NT2/D1 (cell line): ENCODE measurements around the gene SELENOM.
"Not testable (repeated sequence)": the region's sequence is repeated elsewhere in the genome, so short reads cannot be mapped to it uniquely, and the experiment has no call there.

Source experiments
- SUZ12 ChIP-seq: IDR thresholded peaks from 2 replicates; pipeline ENCODE4 v1.6.1; 2011; ENCODE audit not compliant: insufficient read length, insufficient read depth; ENCODE audit errors: extremely low read depth
- YY1 ChIP-seq: IDR thresholded peaks from 2 replicates; pipeline ENCODE4 v1.6.1; 2011; ENCODE audit not compliant: insufficient read length, insufficient read depth

DNA sequence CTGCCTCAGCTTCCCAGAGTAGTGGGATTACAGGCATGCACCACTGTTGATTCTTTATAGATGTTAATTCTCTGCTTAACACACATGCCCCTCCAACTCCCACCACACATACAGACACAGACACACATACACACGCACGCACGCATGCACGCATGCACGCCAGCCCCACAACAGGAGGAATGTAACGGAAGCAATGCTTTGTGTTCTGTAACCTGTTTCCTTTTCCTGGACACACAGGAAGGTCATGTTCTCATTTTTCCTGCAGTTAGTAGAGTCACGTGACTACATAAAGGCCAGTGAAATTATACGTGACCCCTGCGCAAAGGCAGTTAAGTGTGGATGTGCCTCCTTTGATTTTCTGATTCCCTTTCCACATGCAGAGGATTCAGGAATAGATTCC is 34.2 kb downstream of the SELENOM start:
- TF ChIP-seq SUZ12, YY1: not testable (repeated sequence)
